ENCODE results near the gene NOP56.
A peak's percentile ranks its signal among the peaks of the same experiment; 100 is the strongest.

NOP56 gene

DNA sequence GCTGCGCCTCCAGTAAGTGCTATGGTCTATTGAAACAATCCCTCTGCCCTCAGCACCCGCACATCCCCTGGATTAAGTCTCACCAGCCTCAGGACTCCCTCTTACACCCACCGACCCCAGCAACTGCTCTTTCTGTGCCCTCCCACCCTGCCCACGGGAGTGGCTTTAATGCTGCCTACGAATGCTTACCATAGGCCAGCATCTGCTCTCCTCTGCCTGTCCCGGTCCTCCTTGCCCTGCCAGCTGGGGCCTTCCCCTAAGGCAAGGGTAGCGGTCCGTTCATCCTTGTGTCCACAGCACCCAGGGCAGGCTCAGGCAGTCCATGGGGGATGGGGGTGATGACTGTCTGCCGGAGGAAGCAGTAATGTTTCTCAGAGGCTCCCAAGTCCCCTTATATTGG is 44.2 kb downstream of the NOP56 start:
- no peak for DNase-seq (ENCODE audit: insufficient read length, low spot score)
- no peak for FAIRE-seq
- TF ChIP-seq POLR2A (IDR thresholded peaks at IDR 0.05; ENCODE audit: low read depth, low read length), result no peak

DNA sequence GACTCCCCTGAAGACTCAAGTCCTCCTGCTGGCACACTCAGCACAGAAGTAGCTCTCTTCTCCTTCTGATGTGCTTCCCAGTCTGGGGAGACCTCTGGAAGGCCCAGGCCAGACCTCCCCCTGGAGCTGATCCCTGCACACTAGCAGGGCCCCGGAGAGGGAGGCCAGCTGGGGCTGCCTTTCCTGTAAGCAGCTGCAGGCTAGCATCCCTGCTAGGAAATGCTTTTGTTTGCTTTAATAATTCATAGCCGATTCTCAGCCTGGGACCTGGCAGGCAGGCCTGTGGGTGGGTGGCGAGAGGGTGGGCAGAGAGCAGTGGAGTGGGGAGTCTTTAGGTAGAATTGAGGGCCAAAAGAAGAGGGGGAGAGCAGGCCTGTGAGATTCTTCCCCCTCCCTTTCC is 45.3 kb downstream of the NOP56 start:
- no peak for TF ChIP-seq POLR2A (IDR thresholded peaks at IDR 0.05; ENCODE audit: low read depth, low read length)
- FAIRE-seq (no peak), DNase-seq (ENCODE audit: insufficient read length, low spot score) (no peak)

DNA sequence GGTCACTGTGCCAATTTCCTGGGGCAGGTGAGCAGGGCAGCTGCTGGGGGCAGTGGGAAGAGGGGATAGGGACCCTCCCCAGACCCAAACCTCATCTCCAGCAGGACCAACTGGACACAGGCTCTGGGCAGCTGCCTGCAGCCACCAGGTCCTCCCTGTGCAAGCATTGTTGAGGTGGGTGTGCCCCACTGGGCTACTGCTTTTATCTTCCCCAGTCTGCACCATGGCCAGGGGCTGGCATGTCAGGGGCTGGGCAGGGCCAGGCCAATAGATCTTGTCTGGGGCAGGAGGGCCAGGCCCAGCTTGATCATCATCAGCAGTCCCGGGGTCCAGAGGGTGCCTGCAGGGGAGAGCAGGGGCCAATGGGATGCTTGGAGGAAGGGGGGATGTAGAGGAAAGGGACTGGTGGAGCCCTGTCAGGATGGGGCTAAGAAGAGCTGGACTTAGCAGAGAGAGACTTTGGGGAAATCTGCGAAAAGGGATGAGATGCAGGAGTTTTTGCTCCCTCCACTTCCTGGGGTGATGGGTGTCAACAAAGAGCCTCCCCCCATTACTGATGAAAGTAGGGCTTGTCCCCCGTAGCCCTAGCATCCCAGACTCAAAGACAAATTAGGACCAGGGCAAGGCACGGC is 45.9 kb downstream of the NOP56 start:
- DNase-seq (ENCODE audit: insufficient read length, low spot score) (no peak), FAIRE-seq (no peak)
- no peak for TF ChIP-seq POLR2A (IDR thresholded peaks at IDR 0.05; ENCODE audit: low read depth, low read length)

DNA sequence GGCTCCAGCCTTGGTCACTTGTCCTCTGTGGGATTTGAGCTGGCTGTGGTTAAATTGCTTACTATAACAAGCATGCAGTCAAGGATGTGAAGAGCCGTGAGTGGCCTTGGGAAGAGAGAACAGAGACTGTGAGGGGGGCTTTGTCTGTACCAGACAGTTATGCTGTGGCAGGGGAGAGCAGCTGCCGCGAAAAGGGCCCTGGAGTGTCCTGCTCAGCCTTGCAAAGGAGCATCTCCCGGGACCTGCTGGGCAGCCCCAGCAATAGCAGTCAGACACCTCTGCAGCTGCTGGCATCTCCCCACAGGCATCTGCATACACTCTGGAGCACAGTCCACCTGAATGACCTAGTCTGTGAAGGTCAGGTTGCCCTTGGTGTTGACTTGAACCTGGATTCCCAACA is 46.5 kb downstream of the NOP56 start:
- FAIRE-seq (no peak), DNase-seq (ENCODE audit: insufficient read length, low spot score) (no peak)
- TF ChIP-seq POLR2A (IDR thresholded peaks at IDR 0.05; ENCODE audit: low read depth, low read length), result no peak

DNA sequence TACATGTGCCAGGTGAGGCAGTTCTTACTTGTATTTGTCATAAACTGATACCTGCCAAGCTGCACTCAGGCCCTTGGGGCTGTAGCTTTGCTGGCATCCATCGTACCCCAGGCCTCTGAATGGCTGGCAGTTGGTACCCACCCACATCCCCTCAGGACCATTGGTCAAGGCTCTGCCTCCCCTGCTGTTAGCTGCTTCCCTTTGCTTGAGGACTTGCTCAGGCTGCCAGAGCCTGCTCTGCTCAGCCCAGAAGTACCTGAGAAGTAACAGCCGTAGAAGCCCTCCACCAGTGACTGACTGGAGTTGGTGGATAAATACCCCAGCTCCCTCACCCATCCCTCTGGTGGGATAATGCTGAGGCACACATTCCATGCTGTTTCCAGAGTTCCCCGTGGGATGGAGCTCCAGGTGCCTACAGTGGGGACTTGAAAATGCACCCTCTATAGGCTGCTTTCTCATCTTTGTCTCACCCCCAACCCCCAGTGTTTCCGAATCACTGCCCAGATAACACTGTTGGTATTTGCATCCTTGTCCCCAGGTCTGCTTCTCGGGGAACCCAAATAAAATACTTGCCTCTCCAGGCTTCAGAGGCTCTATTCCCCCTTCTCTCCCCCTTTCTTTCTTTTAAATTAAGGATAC is 47.5 kb downstream of the NOP56 start:
- 0 out of 2 replicates have a peak, but pooled peaks have one; percentile 6 for TF ChIP-seq POLR2A (IDR thresholded peaks at IDR 0.05; ENCODE audit: low read depth, low read length)
- no peak for DNase-seq (ENCODE audit: insufficient read length, low spot score)
- no peak for FAIRE-seq

DNA sequence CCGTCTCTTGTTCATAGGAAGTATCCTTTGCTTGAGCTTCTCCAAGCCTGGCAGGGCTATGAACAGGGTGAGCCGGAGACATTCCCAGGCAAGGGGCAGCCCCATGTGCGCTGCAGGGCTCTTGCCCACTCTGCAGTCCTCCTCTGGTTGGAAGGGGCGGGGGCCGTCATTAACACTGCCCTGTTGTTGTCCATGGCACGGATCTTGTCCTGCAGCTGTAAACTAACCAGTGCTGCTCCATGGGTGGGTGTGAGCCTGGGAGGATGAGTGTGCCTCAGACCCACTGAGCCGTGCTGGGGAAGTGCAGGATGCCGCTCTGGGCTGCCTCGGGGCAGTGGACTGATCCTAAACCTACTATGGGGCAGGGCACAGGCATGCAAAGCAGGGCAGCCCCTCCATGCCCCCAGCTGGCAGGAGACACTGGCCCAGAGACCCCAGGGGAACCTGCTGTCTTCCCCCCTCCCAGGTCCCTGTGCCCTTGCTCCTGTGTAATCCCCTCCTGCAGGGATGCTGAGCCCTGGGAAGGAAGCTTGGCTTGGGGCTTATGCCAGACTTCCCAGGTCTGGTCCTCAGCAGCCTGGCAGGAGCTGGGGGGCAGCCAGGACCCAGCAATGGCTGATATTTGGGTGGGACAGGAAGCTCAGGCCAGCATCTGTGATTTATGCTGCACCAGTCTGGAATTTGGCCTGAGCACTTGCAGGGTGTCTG is 48.6 kb downstream of the NOP56 start:
- no peak for TF ChIP-seq POLR2A (IDR thresholded peaks at IDR 0.05; ENCODE audit: low read depth, low read length)
- no peak for DNase-seq (ENCODE audit: insufficient read length, low spot score)
- FAIRE-seq, result no peak

DNA sequence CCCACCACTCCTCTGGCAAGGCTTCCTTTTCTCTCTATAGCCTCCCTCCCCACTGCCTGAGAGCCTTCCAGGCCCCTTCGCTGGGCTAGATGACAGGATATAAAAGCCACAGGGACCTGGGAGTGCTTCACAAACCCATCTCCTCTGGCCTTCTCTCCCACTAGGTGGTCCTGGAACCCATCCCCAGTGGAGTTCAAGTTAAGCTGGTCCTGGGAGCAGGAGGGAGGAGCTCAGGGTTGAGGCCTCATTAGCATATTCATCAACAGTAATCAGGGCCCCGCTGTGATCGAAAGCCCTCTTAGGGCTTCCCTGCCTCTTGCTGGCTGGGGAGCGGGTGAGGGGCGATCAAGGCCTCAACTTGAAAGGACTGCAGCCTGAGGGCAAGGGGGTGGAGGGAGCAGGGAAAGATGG is 49.2 kb downstream of the NOP56 start:
- TF ChIP-seq POLR2A (IDR thresholded peaks at IDR 0.05; ENCODE audit: low read depth, low read length), result no peak
- FAIRE-seq (no peak), DNase-seq (ENCODE audit: insufficient read length, low spot score) (no peak)

DNA sequence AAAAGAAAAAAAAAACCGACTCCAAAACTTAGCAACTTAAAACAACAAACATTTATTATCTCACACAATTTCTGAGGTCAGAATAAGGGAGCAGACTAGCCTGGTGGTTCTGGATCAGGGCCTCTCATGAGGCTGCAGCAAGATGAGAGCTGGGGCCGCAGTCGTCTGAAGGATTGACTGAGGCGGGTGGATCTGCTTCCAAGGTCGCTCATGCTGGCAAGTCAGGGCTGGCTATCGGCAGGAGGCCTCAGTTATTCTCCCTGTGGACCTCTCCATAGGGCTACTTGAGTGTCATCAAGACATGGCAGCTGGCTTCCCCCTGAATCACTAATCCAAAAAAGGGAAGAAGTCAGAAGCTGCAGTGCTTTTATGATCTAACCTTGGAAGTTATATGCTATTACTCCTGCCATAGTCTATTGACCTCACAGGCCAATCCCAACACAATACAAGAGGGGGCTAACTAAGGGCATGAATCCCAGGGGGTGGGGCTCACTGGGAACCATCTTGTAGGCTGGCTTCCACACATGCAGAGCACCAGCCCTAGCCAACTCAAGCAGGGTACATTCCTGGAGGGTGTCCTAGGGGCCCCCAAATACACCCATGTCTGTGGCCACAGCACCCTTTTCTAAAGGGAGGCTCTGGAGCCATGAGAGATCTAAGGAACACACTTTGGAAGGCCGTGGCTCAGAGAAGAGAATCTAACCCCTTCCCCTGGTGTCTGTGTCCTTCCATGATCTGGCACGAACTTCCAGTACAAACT is 51.5 kb downstream of the NOP56 start:
- DNase-seq (ENCODE audit: insufficient read length, low spot score), result no peak
- no peak for TF ChIP-seq POLR2A (IDR thresholded peaks at IDR 0.05; ENCODE audit: low read depth, low read length)
- no peak for FAIRE-seq

DNA sequence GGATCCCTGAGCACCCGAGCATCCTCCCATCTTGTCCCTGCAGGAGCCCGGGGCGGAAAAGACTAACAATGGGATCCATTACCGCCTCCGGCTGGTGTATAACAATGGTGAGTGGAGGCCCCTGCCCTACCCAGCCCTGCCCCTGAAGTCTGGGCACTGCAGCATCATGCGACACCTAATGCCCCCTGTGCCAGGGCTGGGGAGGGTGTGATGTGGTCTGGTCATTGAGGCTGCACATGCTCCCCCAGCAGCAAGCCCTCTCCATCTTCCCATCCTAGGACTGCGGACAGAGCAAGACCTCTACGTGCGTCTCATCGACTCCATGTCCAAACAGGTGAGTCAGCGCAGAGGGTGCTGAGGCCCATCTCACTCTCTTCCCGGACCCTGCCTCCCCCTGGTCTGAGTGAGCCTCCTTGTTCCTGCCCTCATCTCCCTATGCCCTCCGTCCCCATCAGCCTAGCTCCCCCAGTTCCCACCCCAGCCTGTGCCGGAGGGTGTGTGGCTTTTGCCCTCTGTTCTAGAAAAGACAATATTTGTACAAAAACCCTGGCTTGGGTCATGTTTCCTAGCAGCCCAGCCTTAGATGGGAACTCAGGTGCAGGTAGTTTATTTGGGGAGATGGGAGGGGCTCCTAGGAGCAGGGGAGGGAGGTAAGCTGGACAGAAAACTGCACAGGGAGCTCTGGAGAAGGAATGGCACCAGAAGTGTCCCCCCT is 53.7 kb downstream of the NOP56 start:
- no peak for FAIRE-seq
- no peak for TF ChIP-seq POLR2A (IDR thresholded peaks at IDR 0.05; ENCODE audit: low read depth, low read length)
- DNase-seq (ENCODE audit: insufficient read length, low spot score), result no peak

DNA sequence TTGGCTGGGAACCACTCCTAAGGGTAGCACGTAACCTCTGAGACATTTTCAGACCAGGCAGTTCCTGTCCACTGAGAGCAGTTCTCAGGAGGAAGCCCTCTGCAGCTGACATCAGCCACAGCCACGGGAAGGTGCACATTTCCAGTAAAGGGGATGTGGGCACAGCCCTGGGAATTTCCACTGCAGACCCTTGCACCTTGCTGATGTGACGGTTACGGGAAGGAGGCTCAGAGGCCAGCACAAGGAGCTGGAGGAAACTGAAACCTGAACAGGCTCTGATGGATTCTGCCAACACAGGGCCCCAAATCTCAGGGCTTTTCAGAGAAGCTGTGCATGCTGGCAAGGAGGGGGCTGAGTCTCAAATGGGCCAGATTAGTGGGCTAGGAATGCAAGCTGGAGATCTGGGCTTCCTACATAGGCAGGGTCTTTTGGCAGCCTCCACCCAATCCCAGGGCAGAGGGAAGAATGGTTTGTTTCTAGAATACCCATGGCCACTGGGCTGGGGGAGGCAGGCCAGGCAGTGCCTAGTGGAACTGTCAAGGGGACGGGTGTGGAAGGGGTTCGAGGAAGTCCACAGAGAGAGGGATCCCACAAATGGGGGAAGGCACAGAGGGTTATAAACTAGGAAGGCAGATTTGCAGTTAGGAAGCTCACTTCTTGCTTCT is 54.4 kb downstream of the NOP56 start:
- DNase-seq (ENCODE audit: insufficient read length, low spot score) (no peak), FAIRE-seq (no peak)
- TF ChIP-seq POLR2A (IDR thresholded peaks at IDR 0.05; ENCODE audit: low read depth, low read length), result no peak

DNA sequence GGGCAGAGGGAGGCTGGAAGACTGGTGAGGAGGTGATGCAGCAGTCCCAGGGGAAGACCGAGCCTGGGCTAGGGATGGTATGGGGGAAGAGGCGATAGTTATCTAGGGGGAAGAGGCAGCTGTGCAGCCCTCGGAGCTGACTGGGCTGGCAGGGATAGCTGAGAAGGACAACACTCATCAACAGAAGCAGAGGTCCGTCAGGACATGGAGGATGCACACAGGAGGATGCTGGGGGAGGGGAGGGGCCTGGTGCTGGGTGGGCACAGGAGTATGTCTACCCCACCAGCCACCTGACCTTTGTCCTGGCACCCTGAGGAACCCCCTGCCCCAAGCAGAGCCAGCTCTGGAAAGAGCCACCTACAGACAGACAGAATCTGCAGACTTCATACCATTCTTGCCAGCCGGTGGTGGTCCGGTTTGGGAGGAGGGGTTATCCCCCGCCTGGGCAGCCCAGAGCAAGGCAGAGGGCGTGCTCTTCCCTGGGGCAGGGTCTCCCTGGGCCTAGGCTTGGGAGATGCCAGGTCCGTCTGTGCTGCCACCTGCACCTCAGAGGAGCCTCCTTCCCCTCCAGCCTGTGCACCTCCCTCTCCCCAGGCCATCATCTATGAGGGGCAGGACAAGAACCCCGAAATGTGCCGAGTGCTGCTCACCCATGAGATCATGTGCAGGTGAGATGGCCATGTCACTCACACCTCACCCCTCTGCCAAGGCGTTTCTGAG is 55.1 kb downstream of the NOP56 start:
- FAIRE-seq (no peak), DNase-seq (ENCODE audit: insufficient read length, low spot score) (no peak)
- TF ChIP-seq POLR2A (IDR thresholded peaks at IDR 0.05; ENCODE audit: low read depth, low read length), result no peak

Measured in H54 (cell line).